Measurements from ENCODE around the gene DLG2. TPM values are rescaled to one million over a fixed set of nuclear protein-coding genes. Genes with fewer than 3 reads are reported as not detected.
"Not testable (repeated sequence)": the region's sequence is repeated elsewhere in the genome, so short reads cannot be mapped to it uniquely, and the experiment has no call there.

Gene DLG2
- total RNA-seq, 1 donor from 2014 or later: 2.1 TPM

- DNase-seq (ENCODE audit: low read depth, low spot score): no peak
- Mint-ChIP-seq H3K4me1 (peaks cover 8% of the 10 kb centered on the region), H3K36me3 (ENCODE audit: low read depth) (no peaks in the 10 kb centered on the region), H3K4me3 (no peak overlapping the region), H3K9me3 (peaks cover 15% of the 10 kb centered on the region), H3K27me3 (ENCODE audit: low read depth) (no peaks in the 10 kb centered on the region), H3K27ac (ENCODE audit: unreplicated experiment) (no peak overlapping the region)
- no peak for TF ChIP-seq CTCF (conservative IDR thresholded peaks at IDR 0.05)
Measured at GRCh38 chr11:85385547-85385946, 241.6 kb downstream of the DLG2 start.

- Mint-ChIP-seq H3K4me3 (no peak overlapping the region), H3K9me3 (peaks cover 15% of the 10 kb centered on the region), H3K4me1 (peaks cover 8% of the 10 kb centered on the region), H3K27ac (ENCODE audit: unreplicated experiment) (no peak overlapping the region), H3K27me3 (ENCODE audit: low read depth) (no peaks in the 10 kb centered on the region), H3K36me3 (ENCODE audit: low read depth) (no peaks in the 10 kb centered on the region)
- no peak for DNase-seq (ENCODE audit: low read depth, low spot score)
- TF ChIP-seq CTCF (conservative IDR thresholded peaks at IDR 0.05): no peak
Measured at GRCh38 chr11:85385111-85385510, 242.0 kb downstream of the DLG2 start.

DNA sequence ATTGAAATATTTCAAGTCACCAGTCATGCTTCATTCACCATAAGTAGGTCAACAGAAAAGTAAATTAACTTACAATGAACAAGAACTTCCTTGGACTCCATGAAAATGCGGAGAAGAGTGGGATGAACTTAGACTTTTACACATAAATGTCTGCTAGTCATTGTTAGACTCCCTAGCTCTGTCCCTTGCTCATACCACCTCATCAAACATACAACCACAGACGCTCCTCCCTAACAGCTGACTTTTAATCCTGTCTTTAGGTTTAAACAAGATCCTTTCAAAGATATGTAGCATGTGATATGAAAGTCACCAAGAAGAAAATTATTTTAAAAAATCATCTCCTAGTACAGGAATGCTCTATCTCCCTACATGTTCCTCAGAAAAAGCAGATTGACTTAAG lies 248.1 kb downstream of the DLG2 start:
- Mint-ChIP-seq H3K4me1 (no peaks in the 10 kb centered on the region), H3K27me3 (ENCODE audit: low read depth) (no peaks in the 10 kb centered on the region), H3K27ac (ENCODE audit: unreplicated experiment) (no peak overlapping the region), H3K4me3 (no peak overlapping the region), H3K36me3 (ENCODE audit: low read depth) (no peaks in the 10 kb centered on the region), H3K9me3 (peaks cover 13% of the 10 kb centered on the region)
- no peak for TF ChIP-seq CTCF (conservative IDR thresholded peaks at IDR 0.05)
- DNase-seq (ENCODE audit: low read depth, low spot score): no peak

GRCh38 chr11:85377901-85378300 lies 249.2 kb downstream of the DLG2 start:
- DNase-seq (ENCODE audit: low read depth, low spot score): no peak
- no peak overlapping the region for H3K4me3 Mint-ChIP-seq
- H3K4me1 Mint-ChIP-seq: no peaks in the 10 kb centered on the region
- H3K36me3 Mint-ChIP-seq (ENCODE audit: low read depth): no peaks in the 10 kb centered on the region
- no peak for TF ChIP-seq CTCF (conservative IDR thresholded peaks at IDR 0.05)
- no peak overlapping the region for H3K27ac Mint-ChIP-seq (ENCODE audit: unreplicated experiment)
- H3K9me3 Mint-ChIP-seq: peaks cover 4% of the 10 kb centered on the region
- no peaks in the 10 kb centered on the region for H3K27me3 Mint-ChIP-seq (ENCODE audit: low read depth)

DNA sequence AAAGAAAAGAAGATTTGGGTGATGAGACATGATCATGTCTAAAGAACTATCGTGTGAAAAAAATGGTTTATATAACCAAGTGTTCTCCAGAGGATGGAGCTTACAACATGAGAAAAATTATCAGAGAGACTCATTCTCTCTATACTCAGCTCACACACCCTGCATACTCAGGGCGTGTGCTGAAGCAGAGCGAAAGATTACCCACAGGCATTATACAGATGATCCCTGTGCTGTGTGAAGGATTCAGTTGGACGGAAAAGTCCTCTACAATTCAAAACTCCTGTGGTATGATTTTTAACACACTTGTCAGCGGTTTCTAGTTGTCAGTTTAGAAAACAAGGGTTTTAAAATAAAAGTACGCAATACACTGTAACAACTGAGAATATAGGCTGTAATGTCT lies 267.3 kb downstream of the DLG2 start:
- DNase-seq (ENCODE audit: low read depth, low spot score): no peak
- Mint-ChIP-seq H3K9me3 (no peaks in the 10 kb centered on the region), H3K27ac (ENCODE audit: unreplicated experiment) (no peak overlapping the region), H3K4me1 (no peaks in the 10 kb centered on the region), H3K27me3 (ENCODE audit: low read depth) (no peaks in the 10 kb centered on the region), H3K4me3 (no peak overlapping the region), H3K36me3 (ENCODE audit: low read depth) (no peaks in the 10 kb centered on the region)
- no peak for TF ChIP-seq CTCF (conservative IDR thresholded peaks at IDR 0.05)

DNA sequence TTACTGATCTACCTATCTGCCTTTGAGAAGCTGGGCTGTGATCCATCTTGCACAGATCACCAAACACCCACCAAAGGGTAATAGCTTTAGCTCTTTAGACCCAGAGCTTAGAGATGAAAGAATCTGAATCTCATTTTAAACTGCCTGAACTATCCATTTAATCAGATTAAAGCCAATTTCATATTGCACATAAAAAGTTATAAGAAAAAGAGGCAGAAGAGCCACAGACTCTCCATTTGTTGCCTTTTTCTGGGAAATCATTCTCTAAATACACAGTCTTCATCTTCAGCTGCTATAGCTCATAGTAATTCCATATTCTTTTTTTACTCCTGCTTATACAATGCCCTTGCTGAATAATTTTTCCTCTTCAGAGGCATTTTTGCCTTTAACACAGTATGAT lies 271.2 kb downstream of the DLG2 start:
- no peak for DNase-seq (ENCODE audit: low read depth, low spot score)
- Mint-ChIP-seq H3K27me3 (ENCODE audit: low read depth) (no peaks in the 10 kb centered on the region), H3K4me3 (no peak overlapping the region), H3K27ac (ENCODE audit: unreplicated experiment) (no peak overlapping the region), H3K4me1 (no peaks in the 10 kb centered on the region), H3K9me3 (no peaks in the 10 kb centered on the region), H3K36me3 (ENCODE audit: low read depth) (no peaks in the 10 kb centered on the region)
- TF ChIP-seq CTCF (conservative IDR thresholded peaks at IDR 0.05): no peak

DNA sequence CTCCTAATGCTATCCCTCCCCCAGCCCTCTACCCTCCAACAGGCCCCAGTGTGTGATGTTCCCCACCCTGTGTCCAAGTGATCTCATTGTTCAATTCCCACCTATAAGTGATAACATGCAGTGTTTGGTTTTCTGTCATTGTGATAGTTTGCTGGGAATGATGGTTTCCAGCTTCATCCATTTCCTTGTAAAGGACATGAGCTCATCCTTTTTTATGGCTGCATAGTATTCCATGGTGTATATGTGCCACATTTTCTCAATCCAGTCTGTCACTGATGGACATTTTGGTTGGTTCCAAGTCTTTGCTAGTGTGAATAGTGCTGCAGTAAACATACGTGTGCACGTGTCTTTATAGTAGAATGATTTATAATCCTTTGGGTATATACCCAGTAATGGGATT lies 277.6 kb downstream of the DLG2 start:
- not testable (repeated sequence) for H3K4me1 Mint-ChIP-seq; H3K9me3 Mint-ChIP-seq; H3K4me3 Mint-ChIP-seq; H3K36me3 Mint-ChIP-seq (ENCODE audit: low read depth); H3K27ac Mint-ChIP-seq (ENCODE audit: unreplicated experiment); DNase-seq (ENCODE audit: low read depth, low spot score); H3K27me3 Mint-ChIP-seq (ENCODE audit: low read depth)
